Body of pancreas (tissue), 4 donors: ENCODE data around the gene QTRT2. TPM values are rescaled to one million over a fixed set of nuclear protein-coding genes. Genes with fewer than 3 reads are reported as not detected.

ENCODE experiments used
- ATAC-seq: fragments of 150-250 bp; one replicate; pipeline ENCODE4 v1.9.1; 2016
- DNase-seq, 4 donors: peaks; one replicate each; pipeline ENCODE4 v3.0.0-alpha.2; 2019
- H3K27ac ChIP-seq, 4 donors: fragments of 200-600 bp; sonication (generic); 1 replicate in 3 of 4; 2 replicates in 1 of 4; pipeline versions ENCODE4 v1.5.1 to v1.6.1; 2016 to 2019; ENCODE audit warnings: mild to moderate bottlenecking in 1 of 4, mixed read lengths in 1 of 4, moderate library complexity in 1 of 4
- H3K27me3 ChIP-seq, 2 donors: fragments of 200-600 bp; sonication (generic); one replicate each; pipeline ENCODE4 v1.6.0; 2016; ENCODE audit warnings: mild to moderate bottlenecking in 1 of 2
- H3K36me3 ChIP-seq, 2 donors: fragments of 200-600 bp; sonication (generic); replicated peaks in 1 of 2; 2 replicates each; pipeline ENCODE4 v1.5.1; 2016; ENCODE audit warnings: low read depth in 2 of 2; ENCODE audit not compliant: insufficient read depth in 1 of 2
- H3K4me1 ChIP-seq: fragments of 200-600 bp; sonication (generic); one replicate; pipeline ENCODE4 v1.6.0; 2016
- H3K4me3 ChIP-seq, 2 donors: fragments of 200-600 bp; sonication (generic); 1 replicate in 1 of 2; 2 replicates in 1 of 2; pipeline ENCODE4 v1.5.1; 2016 to 2019
- H3K9me3 ChIP-seq, 3 donors: fragments of 200-600 bp; sonication (generic); 1 replicate in 2 of 3; 2 replicates in 1 of 3; pipeline ENCODE4 v1.5.1; 2016
- CTCF ChIP-seq, 7 experiments: fragments of 450-650 bp in 4 of 7; fragments of 200-600 bp in 3 of 7; sonication (generic) in 3 of 7; IDR thresholded peaks; one replicate each; pipeline ENCODE4 v1.5.1; 2016 to 2019; ENCODE audit warnings: antibody characterized with exemption in 7 of 7
- POLR2A ChIP-seq, 3 donors: fragments of 450-650 bp; IDR thresholded peaks; one replicate each; pipeline ENCODE4 v1.6.1; 2016; ENCODE audit warnings: antibody characterized with exemption in 3 of 3, mild to moderate bottlenecking in 2 of 3
- WGBS, 2 donors: methylation state at CpG; one replicate each; pipeline ENCODE4 v1.1.5; 2017; 5-methylcytosine and 5-hydroxymethylcytosine counted together
- intact Hi-C: fragments of 100-400 bp; cut with DNase I; formaldehyde crosslinking; loops from one replicate; pipeline ENCODE4 v1.15.1; 2023
- total RNA-seq, 2 donors: library from RNA; depleted of rRNA; stranded (reverse); fragments of >200 nt; gene quantifications; one replicate each; pipeline ENCODE4 v1.1.0, GENCODE V29; 2016

QTRT2 gene
- total RNA-seq, 2 donors from 2014 or later: 10.6 to 15.8 TPM

DNA sequence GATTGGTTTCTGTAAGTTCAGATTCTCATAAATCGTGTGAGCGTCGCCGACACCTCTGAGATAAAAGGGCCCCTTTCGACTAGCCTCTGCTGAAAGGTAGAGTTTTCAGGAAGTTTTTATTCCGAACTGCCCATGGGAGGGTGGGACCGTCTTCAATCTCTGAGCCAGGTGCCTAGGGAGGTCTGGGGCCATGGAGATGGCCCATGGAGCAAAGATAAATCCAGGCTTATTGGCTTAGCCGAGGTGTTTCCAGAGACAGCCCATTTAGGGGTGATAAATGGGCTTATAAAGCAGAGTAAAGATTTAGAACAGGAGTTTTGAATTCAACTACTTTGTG is 442 bp downstream of the QTRT2 start:
- intact Hi-C loops: no loop called here
- Histone ChIP-seq H3K36me3 (no peaks in the 10 kb centered on the region), H3K27ac (peak overlapping the region; percentile 38 to 84 (median 62)), H3K4me1 (peaks cover 22% of the 10 kb centered on the region), H3K27me3 (no peaks in the 10 kb centered on the region), H3K4me3 (peak overlapping the region; percentile 48 to 83), H3K9me3 (no peaks in the 10 kb centered on the region)
- no peak for ATAC-seq
- WGBS, 2 donors: 0 to 1% methylated on average over 3 to 8 of the region's 8 CpGs
- no peak for TF ChIP-seq CTCF (IDR thresholded peaks at IDR 0.05)
- TF ChIP-seq POLR2A (IDR thresholded peaks at IDR 0.05): no peak
- DNase-seq: no peak

GRCh38 chr3:114058646-114059045 is 2.1 kb downstream of the QTRT2 start:
- DNase-seq (no peak), ATAC-seq (no peak)
- Histone ChIP-seq H3K36me3 (no peaks in the 10 kb centered on the region), H3K27me3 (no peaks in the 10 kb centered on the region), H3K4me1 (peaks cover 22% of the 10 kb centered on the region), H3K4me3 (no peak overlapping the region), H3K27ac (no peak overlapping the region), H3K9me3 (no peaks in the 10 kb centered on the region)
- WGBS, 2 donors: 87 to 90% methylated on average over 8 of the region's 8 CpGs
- TF ChIP-seq POLR2A (IDR thresholded peaks at IDR 0.05): no peak
- no peak for TF ChIP-seq CTCF (IDR thresholded peaks at IDR 0.05)
- intact Hi-C loops: no loop called here

- no peak for TF ChIP-seq POLR2A (IDR thresholded peaks at IDR 0.05)
- TF ChIP-seq CTCF (IDR thresholded peaks at IDR 0.05): no peak
- Histone ChIP-seq H3K27ac (no peak overlapping the region), H3K9me3 (no peaks in the 10 kb centered on the region), H3K4me1 (peaks cover 16% of the 10 kb centered on the region), H3K27me3 (no peaks in the 10 kb centered on the region), H3K4me3 (no peak overlapping the region), H3K36me3 (peaks cover 0 to 5% of the 10 kb centered on the region in 2 donors)
- 89 to 93% methylated on average over 8 of the region's 8 CpGs for WGBS, 2 donors
- DNase-seq (no peak), ATAC-seq (no peak)
- intact Hi-C loops: no loop called here
These were observed 4.5 kb downstream of the QTRT2 start for GRCh38 chr3:114060906-114061655.

GRCh38 chr3:114067804-114068203 is 11.3 kb downstream of the QTRT2 start:
- peaks cover 0 to 17% of the 10 kb centered on the region in 2 donors for H3K36me3 ChIP-seq
- WGBS, 2 donors: 93 to 99% methylated on average over 4 of the region's 4 CpGs
- intact Hi-C loops: no loop called here
- H3K27me3 ChIP-seq: no peaks in the 10 kb centered on the region
- DNase-seq: no peak
- ATAC-seq: no peak
- no peaks in the 10 kb centered on the region for H3K4me1 ChIP-seq
- no peak overlapping the region for H3K4me3 ChIP-seq
- H3K9me3 ChIP-seq: no peaks in the 10 kb centered on the region
- no peak for TF ChIP-seq CTCF (IDR thresholded peaks at IDR 0.05)
- TF ChIP-seq POLR2A (IDR thresholded peaks at IDR 0.05): no peak
- H3K27ac ChIP-seq: no peak overlapping the region

GRCh38 chr3:114068336-114068735 is 11.8 kb downstream of the QTRT2 start:
- peaks cover 0 to 17% of the 10 kb centered on the region in 2 donors for H3K36me3 ChIP-seq
- H3K4me3 ChIP-seq: no peak overlapping the region
- H3K27ac ChIP-seq: no peak overlapping the region
- H3K4me1 ChIP-seq: no peaks in the 10 kb centered on the region
- TF ChIP-seq POLR2A (IDR thresholded peaks at IDR 0.05) (no peak), CTCF (IDR thresholded peaks at IDR 0.05) (no peak)
- intact Hi-C loops: no loop called here
- no peak for ATAC-seq
- no peak for DNase-seq
- 93 to 95% methylated on average over 4 of the region's 4 CpGs for WGBS, 2 donors
- no peaks in the 10 kb centered on the region for H3K27me3 ChIP-seq
- H3K9me3 ChIP-seq: no peaks in the 10 kb centered on the region
